Gastroesophageal sphincter (tissue), 4 donors: ENCODE measurements around the gene C14orf180. TPM values are rescaled to one million over a fixed set of nuclear protein-coding genes. Genes with fewer than 3 reads are reported as not detected.

Experiments used
- ATAC-seq: fragments of 150-250 bp; one replicate; pipeline ENCODE4 v1.9.1; 2016; ENCODE audit warnings: mild to moderate bottlenecking, moderate library complexity
- H3K27ac ChIP-seq, 4 donors: fragments of 200-600 bp; sonication (generic) in 3 of 4; 1 replicate in 3 of 4; 2 replicates in 1 of 4; pipeline ENCODE4 v1.5.1; 2016 to 2019
- H3K27me3 ChIP-seq: fragments of 200-600 bp; sonication (generic); one replicate; pipeline ENCODE4 v1.5.1; 2019
- H3K36me3 ChIP-seq, 2 donors: fragments of 200-600 bp; sonication (generic); one replicate each; pipeline ENCODE4 v1.5.1; 2019; ENCODE audit warnings: control low read depth in 1 of 2
- H3K4me1 ChIP-seq, 3 donors: fragments of 200-600 bp; sonication (generic); 1 replicate in 2 of 3; 2 replicates in 1 of 3; pipeline ENCODE4 v1.5.1; 2016 to 2019; ENCODE audit warnings: control low read depth in 2 of 3
- H3K4me3 ChIP-seq, 2 donors: fragments of 200-600 bp; sonication (generic); one replicate each; pipeline ENCODE4 v1.5.1; 2019; ENCODE audit warnings: mild to moderate bottlenecking in 1 of 2, moderate library complexity in 1 of 2
- H3K9me3 ChIP-seq, 3 donors: fragments of 200-600 bp; sonication (generic); one replicate each; pipeline ENCODE4 v1.5.1; 2017 to 2019; ENCODE audit warnings: control low read depth in 2 of 3
- EP300 ChIP-seq: sonication (generic); formaldehyde crosslinking; IDR thresholded peaks from one replicate; pipeline ENCODE4 v1.6.1; 2017; ENCODE audit warnings: antibody characterized with exemption, mild to moderate bottlenecking
- POLR2A ChIP-seq, 2 donors: fragments of 450-650 bp; IDR thresholded peaks; one replicate each; pipeline ENCODE4 v1.6.1; 2017; ENCODE audit warnings: antibody characterized with exemption in 2 of 2, mild to moderate bottlenecking in 2 of 2, moderate library complexity in 1 of 2
- POLR2AphosphoS5 ChIP-seq: sonication (generic); formaldehyde crosslinking; IDR thresholded peaks from one replicate; pipeline ENCODE4 v1.6.1; 2017; ENCODE audit warnings: antibody characterized with exemption
- WGBS, 2 donors: methylation state at CpG; one replicate each; pipeline ENCODE4 v1.1.5; 2018; ENCODE audit warnings: low coverage in 1 of 2; 5-methylcytosine and 5-hydroxymethylcytosine counted together
- total RNA-seq, 4 donors: library from RNA; depleted of rRNA; stranded (reverse); fragments of >200 nt; gene quantifications; one replicate each; pipeline ENCODE4 v1.1.0, GENCODE V29; 2016
- TF ChIP-seq, protein P1 (sequence below), 4 experiments: fragments of 200-600 bp in 2 of 4; fragments of 450-650 bp in 2 of 4; sonication (generic) in 1 of 4; IDR thresholded peaks; one replicate each; pipeline ENCODE4 v1.5.1; 2017 to 2019; ENCODE audit warnings: antibody characterized with exemption in 4 of 4, mild to moderate bottlenecking in 2 of 4, moderate library complexity in 2 of 4

Gene C14orf180
- total RNA-seq, 4 donors from 2014 or later, result 0.54 to 0.78 TPM; not detected in 2

DNA sequence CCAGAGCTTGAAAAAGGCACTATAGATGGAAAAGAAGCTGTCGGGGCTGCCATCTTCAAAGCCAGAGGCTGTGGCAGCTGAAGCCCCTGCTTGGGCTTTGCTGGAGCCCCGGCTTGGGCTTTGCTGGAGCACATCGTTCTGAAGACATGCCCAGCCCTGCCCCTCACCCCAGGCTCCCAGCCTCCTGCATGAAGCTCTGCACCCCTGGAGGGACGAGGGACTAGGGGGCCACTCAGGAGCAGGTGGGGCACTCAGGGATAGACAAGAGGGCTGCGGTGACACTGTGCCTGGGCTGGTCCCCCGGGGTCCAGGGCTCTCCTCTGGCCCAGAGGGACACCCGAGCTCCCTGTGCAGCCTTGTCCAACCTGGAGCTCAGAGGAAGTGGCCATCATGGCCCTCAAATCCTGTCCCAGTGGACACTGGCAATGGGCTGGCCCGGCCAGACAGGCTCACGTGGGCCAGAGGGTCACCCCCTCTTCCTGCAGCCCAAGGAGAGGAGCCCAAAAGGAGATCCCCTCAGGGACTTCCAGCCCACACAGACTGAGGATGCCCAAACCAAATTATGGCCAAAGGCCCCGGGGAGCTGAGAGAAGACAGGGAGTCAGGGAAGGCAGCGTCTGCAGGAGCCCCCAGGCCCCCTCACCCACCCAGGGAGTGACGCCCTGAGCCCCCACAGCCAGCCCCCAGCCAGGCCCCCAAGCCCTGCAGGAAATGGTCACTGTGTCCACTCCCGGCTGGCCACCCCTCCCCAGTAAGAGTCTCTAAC lies 23.1 kb upstream of the C14orf180 start:
- ATAC-seq, result no peak
- WGBS, 2 donors, result 80% methylated on average over 1 of the region's 13 CpGs; no CpG with 5 or more reads in 1 of the 2 donors
- Histone ChIP-seq H3K36me3 (no peaks in the 10 kb centered on the region), H3K4me3 (no peak overlapping the region), H3K27me3 (peaks cover 78% of the 10 kb centered on the region), H3K27ac (no peak overlapping the region), H3K9me3 (no peaks in the 10 kb centered on the region), H3K4me1 (no peaks in the 10 kb centered on the region)
- TF ChIP-seq, protein P1, sequence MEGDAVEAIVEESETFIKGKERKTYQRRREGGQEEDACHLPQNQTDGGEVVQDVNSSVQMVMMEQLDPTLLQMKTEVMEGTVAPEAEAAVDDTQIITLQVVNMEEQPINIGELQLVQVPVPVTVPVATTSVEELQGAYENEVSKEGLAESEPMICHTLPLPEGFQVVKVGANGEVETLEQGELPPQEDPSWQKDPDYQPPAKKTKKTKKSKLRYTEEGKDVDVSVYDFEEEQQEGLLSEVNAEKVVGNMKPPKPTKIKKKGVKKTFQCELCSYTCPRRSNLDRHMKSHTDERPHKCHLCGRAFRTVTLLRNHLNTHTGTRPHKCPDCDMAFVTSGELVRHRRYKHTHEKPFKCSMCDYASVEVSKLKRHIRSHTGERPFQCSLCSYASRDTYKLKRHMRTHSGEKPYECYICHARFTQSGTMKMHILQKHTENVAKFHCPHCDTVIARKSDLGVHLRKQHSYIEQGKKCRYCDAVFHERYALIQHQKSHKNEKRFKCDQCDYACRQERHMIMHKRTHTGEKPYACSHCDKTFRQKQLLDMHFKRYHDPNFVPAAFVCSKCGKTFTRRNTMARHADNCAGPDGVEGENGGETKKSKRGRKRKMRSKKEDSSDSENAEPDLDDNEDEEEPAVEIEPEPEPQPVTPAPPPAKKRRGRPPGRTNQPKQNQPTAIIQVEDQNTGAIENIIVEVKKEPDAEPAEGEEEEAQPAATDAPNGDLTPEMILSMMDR (IDR thresholded peaks at IDR 0.05), result no peak
- no peak for TF ChIP-seq POLR2AphosphoS5
- TF ChIP-seq EP300, result no peak
- no peak for TF ChIP-seq POLR2A (IDR thresholded peaks at IDR 0.05)

DNA sequence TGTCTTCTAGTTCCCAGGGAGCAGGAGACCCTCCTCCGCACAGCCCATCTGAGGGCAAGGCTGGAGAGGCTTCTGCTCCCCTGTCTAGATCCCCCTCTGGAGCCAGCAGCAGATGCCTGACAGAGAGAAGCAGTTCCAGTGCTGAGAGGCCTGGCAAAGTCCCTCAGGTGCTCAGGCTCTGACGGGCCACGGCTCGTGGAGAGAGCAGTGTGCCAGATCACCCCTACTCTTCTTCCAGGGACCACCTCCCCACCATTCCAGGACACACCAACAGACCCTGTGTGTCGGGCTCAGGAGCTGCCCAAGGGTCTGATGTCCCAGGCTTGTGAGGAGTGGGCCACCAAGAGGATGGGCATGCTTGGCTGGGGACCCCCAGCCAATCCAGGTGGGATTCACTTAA lies 22.5 kb upstream of the C14orf180 start:
- ATAC-seq, result no peak
- no peak for TF ChIP-seq POLR2AphosphoS5
- TF ChIP-seq, protein P1 (IDR thresholded peaks at IDR 0.05), result no peak
- no peak for TF ChIP-seq EP300
- TF ChIP-seq POLR2A (IDR thresholded peaks at IDR 0.05), result no peak
- H3K36me3 ChIP-seq, result no peaks in the 10 kb centered on the region
- no peak overlapping the region for H3K27ac ChIP-seq
- no peaks in the 10 kb centered on the region for H3K4me1 ChIP-seq
- no peaks in the 10 kb centered on the region for H3K9me3 ChIP-seq
- WGBS, 2 donors, result no CpG with 5 or more reads among the region's 5 CpGs
- peaks cover 78% of the 10 kb centered on the region for H3K27me3 ChIP-seq
- no peak overlapping the region for H3K4me3 ChIP-seq

DNA sequence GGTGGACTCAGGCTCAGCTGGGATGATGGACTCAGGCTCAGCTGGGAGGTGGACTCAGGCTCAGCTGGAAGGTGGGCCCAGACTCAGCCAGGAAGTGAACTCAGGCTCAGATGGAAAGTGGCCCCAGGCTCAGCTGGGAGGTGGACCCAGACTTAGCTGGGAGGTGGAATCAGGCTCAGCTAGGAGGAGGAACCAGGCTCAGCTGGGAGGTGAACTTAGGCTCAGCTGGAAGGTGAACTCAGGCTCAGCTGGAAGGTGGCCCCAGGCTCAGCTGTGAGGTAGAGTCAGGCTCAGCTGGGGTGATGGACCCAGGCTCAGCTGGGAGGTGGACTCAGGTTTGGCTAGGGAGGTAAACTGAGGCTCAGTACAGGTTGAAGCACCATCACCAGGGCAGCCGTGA lies 21.8 kb upstream of the C14orf180 start:
- H3K27me3 ChIP-seq, result peaks cover 73% of the 10 kb centered on the region
- no peaks in the 10 kb centered on the region for H3K4me1 ChIP-seq
- H3K9me3 ChIP-seq, result no peaks in the 10 kb centered on the region
- TF ChIP-seq POLR2A (IDR thresholded peaks at IDR 0.05) (no peak), POLR2AphosphoS5 (no peak), EP300 (no peak)
- TF ChIP-seq, protein P1 (IDR thresholded peaks at IDR 0.05), result no peak
- 86% methylated on average over 1 of the region's 1 CpG; no CpG with 5 or more reads in 1 of the 2 donors for WGBS, 2 donors
- no peaks in the 10 kb centered on the region for H3K36me3 ChIP-seq
- H3K27ac ChIP-seq, result no peak overlapping the region
- ATAC-seq, result no peak
- H3K4me3 ChIP-seq, result no peak overlapping the region

DNA sequence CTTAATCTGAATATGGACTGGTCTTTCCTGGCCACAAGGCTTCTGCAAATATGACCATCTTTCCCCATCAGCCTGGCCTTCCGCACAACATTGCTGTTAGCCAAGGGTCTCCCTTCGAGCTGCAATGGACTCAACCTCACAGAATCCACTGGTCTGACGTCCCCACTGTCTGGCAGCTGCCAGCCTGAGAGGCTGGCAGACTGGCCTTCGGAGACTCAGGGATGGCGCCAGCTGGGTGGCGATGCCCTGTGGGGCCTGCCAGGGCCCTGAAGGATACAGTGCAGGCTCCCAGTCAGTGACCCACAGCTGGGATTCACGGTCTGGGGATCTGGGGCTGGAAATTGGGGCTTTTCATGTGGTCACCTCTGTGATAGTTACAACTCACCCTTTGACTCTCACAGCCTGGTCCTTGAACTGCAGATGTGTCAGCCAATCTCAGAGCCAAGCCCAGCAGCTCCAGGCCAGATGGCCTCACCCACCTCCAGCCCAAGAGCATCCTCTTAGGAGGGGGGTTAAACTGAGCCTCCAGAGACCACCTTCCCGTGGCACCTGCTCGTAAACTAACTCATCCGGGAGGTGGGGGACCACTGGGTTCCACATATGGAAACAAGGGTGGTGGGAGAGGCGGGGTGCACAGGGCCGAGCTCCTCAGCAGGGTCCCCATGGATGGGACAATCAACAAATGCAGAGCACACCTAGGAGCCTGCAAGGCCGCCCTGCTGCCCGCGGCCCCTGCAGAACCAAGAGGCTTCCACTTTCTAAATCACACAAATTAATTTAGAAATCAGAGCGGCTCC lies 21.1 kb upstream of the C14orf180 start:
- Histone ChIP-seq H3K27ac (no peak overlapping the region), H3K4me1 (no peaks in the 10 kb centered on the region), H3K36me3 (no peaks in the 10 kb centered on the region), H3K4me3 (no peak overlapping the region), H3K9me3 (no peaks in the 10 kb centered on the region), H3K27me3 (peaks cover 71% of the 10 kb centered on the region)
- no peak for TF ChIP-seq EP300
- TF ChIP-seq, protein P1 (IDR thresholded peaks at IDR 0.05), result no peak
- no peak for TF ChIP-seq POLR2A (IDR thresholded peaks at IDR 0.05)
- TF ChIP-seq POLR2AphosphoS5, result no peak
- no peak for ATAC-seq
- 84 to 91% methylated on average over 5 to 7 of the region's 16 CpGs for WGBS, 2 donors
